Left lung (tissue), 10 donors: ENCODE measurements around the gene MMP3. TPM values are rescaled to one million over a fixed set of nuclear protein-coding genes. Genes with fewer than 3 reads are reported as not detected.
"Not testable (repeated sequence)": the region's sequence is repeated elsewhere in the genome, so short reads cannot be mapped to it uniquely, and the experiment has no call there.

Source experiments
- ATAC-seq: fragments of 200-7000 bp; cut with Tn5 transposase; one replicate; pipeline ENCODE4 v1.9.1; 2020; ENCODE audit warnings: moderate library complexity
- DNase-seq, 4 donors: peaks; one replicate each; pipeline ENCODE4 v3.0.0-alpha.2; 2013 to 2020
- H3K27ac ChIP-seq, 2 donors: fragments of 200-600 bp; sonication (generic) in 1 of 2; one replicate each; pipeline versions ENCODE4 v1.5.0 to v1.8.0; 2020 to 2021
- H3K27me3 ChIP-seq, 2 donors: fragments of 200-600 bp; sonication (generic) in 1 of 2; one replicate each; pipeline versions ENCODE4 v1.5.0 to v1.8.0; 2020 to 2021
- H3K36me3 ChIP-seq, 2 donors: fragments of 200-600 bp; sonication (generic) in 1 of 2; one replicate each; pipeline versions ENCODE4 v1.5.0 to v1.8.0; 2020 to 2021
- H3K4me1 ChIP-seq, 2 donors: fragments of 200-600 bp; one replicate each; pipeline ENCODE4 v1.8.0; 2021
- H3K4me3 ChIP-seq, 2 donors: fragments of 200-600 bp; sonication (generic) in 1 of 2; one replicate each; pipeline versions ENCODE4 v1.5.0 to v1.8.0; 2020 to 2021; ENCODE audit warnings: mild to moderate bottlenecking in 1 of 2
- H3K9me3 ChIP-seq, 2 donors: fragments of 200-600 bp; sonication (generic) in 1 of 2; one replicate each; pipeline versions ENCODE4 v1.5.0 to v1.8.0; 2020 to 2021
- CTCF ChIP-seq, 2 donors: fragments of 200-600 bp; sonication (generic) in 1 of 2; IDR thresholded peaks; one replicate each; pipeline versions ENCODE4 v1.5.0 to v1.8.0; 2021; ENCODE audit warnings: antibody characterized with exemption in 2 of 2
- intact Hi-C, 2 donors: fragments of 100-400 bp; cut with DNase I; formaldehyde crosslinking; loops; one replicate each; pipeline versions ENCODE4 v1.11.2 to v1.14.2; 2022
- polyA plus RNA-seq, 6 donors: library from polyadenylated mRNA; unstranded; fragments of 120-200 nt; gene quantifications; one replicate each; pipeline ENCODE4 v1.2.1, GENCODE V29; 2013; ENCODE audit not compliant: insufficient read length in 6 of 6
- total RNA-seq, 2 donors: library from RNA; stranded (reverse); fragmentation: NEBNext Ultra II Directional; extraction: Animal tissue kit (Norgen Biotek cat#: 25700); gene quantifications; one replicate each; pipeline ENCODE4 v1.2.1, GENCODE V29; 2021
- donor health status: DM: no; HTN: yes; CAD: no.
- donor health status: DM: no; HTN: no; CAD: no.

Gene MMP3
- total and polyA plus RNA-seq, 8 donors = 1.5 TPM; not detected in 7

GRCh38 chr11:102879801-102880200 lies 36.4 kb upstream of the MMP3 start:
- Histone ChIP-seq H3K27ac (no peak overlapping the region), H3K9me3 (no peaks in the 10 kb centered on the region), H3K4me3 (no peak overlapping the region), H3K4me1 (no peaks in the 10 kb centered on the region), H3K36me3 (no peaks in the 10 kb centered on the region), H3K27me3 (no peaks in the 10 kb centered on the region)
- ATAC-seq = no peak
- DNase-seq = no peak
- no peak for TF ChIP-seq CTCF (IDR thresholded peaks at IDR 0.05)
- intact Hi-C loops = no loop called here

- no peak for ATAC-seq
- no peak for TF ChIP-seq CTCF (IDR thresholded peaks at IDR 0.05)
- intact Hi-C loops = no loop called here
These were observed 35.2 kb upstream of the MMP3 start for GRCh38 chr11:102878595-102878994.

GRCh38 chr11:102874852-102875251 lies 31.4 kb upstream of the MMP3 start, which contains the start of gene MMP12:
MMP12 (minus strand) TSS chr11:102874982; CDS start chr11:102874937, 45 bp downstream.
- intact Hi-C loops = no loop called here
- Histone ChIP-seq H3K4me1 (no peaks in the 10 kb centered on the region), H3K36me3 (no peaks in the 10 kb centered on the region), H3K27ac (no peak within 1 kb of the TSS), H3K9me3 (no peaks in the 10 kb centered on the region), H3K4me3 (no peak within 1 kb of the TSS), H3K27me3 (no peaks in the 10 kb centered on the region)
- ATAC-seq (no peak), DNase-seq (no peak)
- no peak for TF ChIP-seq CTCF (IDR thresholded peaks at IDR 0.05)

More at GRCh38 chr11:102878595-102878994, 35.2 kb upstream of the MMP3 start:
- Histone ChIP-seq H3K27ac (no peak overlapping the region), H3K9me3 (no peaks in the 10 kb centered on the region), H3K4me3 (no peak overlapping the region), H3K4me1 (no peaks in the 10 kb centered on the region), H3K36me3 (no peaks in the 10 kb centered on the region), H3K27me3 (no peaks in the 10 kb centered on the region)
- DNase-seq = no peak

- intact Hi-C loops, DNase-seq, H3K27ac ChIP-seq, H3K4me3 ChIP-seq, H3K4me1 ChIP-seq, H3K9me3 ChIP-seq, H3K27me3 ChIP-seq, H3K36me3 ChIP-seq, ATAC-seq: not testable (repeated sequence)
These were observed 26.1 kb upstream of the MMP3 start for GRCh38 chr11:102869354-102869964.

- no peaks in the 10 kb centered on the region for H3K27me3 ChIP-seq
- no peaks in the 10 kb centered on the region for H3K9me3 ChIP-seq
- H3K27ac ChIP-seq = no peak overlapping the region
- H3K4me1 ChIP-seq = no peaks in the 10 kb centered on the region
- ATAC-seq = no peak
- no peak for DNase-seq
- intact Hi-C loops = no loop called here
- no peak overlapping the region for H3K4me3 ChIP-seq
- TF ChIP-seq CTCF (IDR thresholded peaks at IDR 0.05) = no peak
- H3K36me3 ChIP-seq = no peaks in the 10 kb centered on the region
These were observed 24.9 kb upstream of the MMP3 start for GRCh38 chr11:102868339-102868738.

GRCh38 chr11:102864724-102865123 lies 21.3 kb upstream of the MMP3 start:
- TF ChIP-seq CTCF (IDR thresholded peaks at IDR 0.05) = no peak
- Histone ChIP-seq H3K27ac (no peak overlapping the region), H3K9me3 (no peaks in the 10 kb centered on the region), H3K4me3 (no peak overlapping the region), H3K4me1 (no peaks in the 10 kb centered on the region), H3K36me3 (no peaks in the 10 kb centered on the region), H3K27me3 (no peaks in the 10 kb centered on the region)
- ATAC-seq (peak; percentile 65), DNase-seq (no peak)
- intact Hi-C loops = no loop called here
